ENCODE measurements around the gene COX8A. TPM values are rescaled to one million over a fixed set of nuclear protein-coding genes. Genes with fewer than 3 reads are reported as not detected.

Gene COX8A
- total RNA-seq, 1 experiment from 2014 or later = 448 TPM

DNA sequence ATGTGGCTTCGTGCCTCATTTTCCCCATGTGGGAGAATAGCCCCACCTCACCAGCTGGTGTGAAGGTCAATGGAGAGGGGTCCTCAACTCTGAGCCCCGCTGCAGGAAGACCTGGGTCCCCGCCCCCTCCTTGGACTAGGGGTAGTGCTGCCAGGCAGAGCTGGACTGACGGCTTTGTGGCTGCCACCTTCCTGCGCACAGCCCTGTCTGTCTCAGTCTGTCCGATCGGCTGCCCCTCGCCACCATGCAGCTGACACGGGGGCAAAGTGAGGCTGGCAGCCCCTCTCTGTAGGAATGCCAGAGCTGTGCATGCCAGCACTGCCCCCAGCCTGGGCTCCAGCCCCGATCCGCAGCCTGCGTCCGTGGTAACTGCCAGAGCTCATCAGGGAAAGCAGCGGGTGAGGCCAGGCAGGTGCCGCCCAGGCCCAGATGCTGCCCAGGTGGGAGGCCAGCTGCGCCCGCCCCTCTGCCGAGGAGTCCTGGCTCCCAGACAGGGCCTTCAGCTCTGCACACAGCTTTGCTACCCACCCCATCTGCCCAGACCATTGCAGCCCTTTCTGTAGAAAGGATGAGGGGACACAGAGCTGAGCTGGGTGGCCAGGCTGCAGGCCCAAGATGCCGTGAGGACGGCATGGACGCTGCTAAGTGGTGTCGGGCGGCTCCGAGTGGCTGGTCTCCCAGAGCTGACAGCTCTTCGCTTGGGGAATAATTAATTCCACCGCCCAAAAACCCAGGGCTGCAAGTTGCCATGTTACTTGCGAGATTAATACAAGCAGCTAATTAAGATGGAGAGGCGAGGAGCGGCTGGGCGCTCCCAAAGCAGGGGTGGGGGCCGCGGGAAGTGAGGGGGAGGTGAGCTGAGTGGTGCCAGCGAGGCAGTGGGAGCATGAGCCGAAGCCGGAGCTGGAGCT is 41.8 kb downstream of the COX8A start:
- Mint-ChIP-seq H3K27ac (ENCODE audit: unreplicated experiment) (no peak overlapping the region), H3K4me3 (ENCODE audit: unreplicated experiment) (no peak overlapping the region), H3K4me1 (ENCODE audit: low read depth, unreplicated experiment) (no peaks in the 10 kb centered on the region), H3K9me3 (ENCODE audit: unreplicated experiment) (no peaks in the 10 kb centered on the region), H3K36me3 (ENCODE audit: insufficient read depth, unreplicated experiment) (peaks cover 13% of the 10 kb centered on the region), H3K27me3 (ENCODE audit: insufficient read depth, unreplicated experiment) (no peaks in the 10 kb centered on the region)
- no peak overlapping the region for H3K4me3 ChIP-seq (ENCODE audit: low read depth, low read length)
- no peaks in the 10 kb centered on the region for H3K9me3 ChIP-seq
- POLR2A ChIA-PET = no interaction called here
- no peaks in the 10 kb centered on the region for H3K4me1 ChIP-seq
- BruUV-seq (replicated peaks) = no TSS peak
- no peak for TF ChIP-seq CTCF (IDR thresholded peaks at IDR 0.05; ENCODE audit: insufficient read depth in 1 of 2, low read depth in 1 of 2, low read length in 1 of 2, severe bottlenecking in 1 of 2, unreplicated experiment in 1 of 2)
- H3K27me3 ChIP-seq (replicated peaks; ENCODE audit: control insufficient read depth, insufficient read depth, low read length) = no peaks in the 10 kb centered on the region
- CTCF ChIA-PET = no interaction called here
- intact Hi-C loops (cut with micrococcal nuclease; ENCODE audit: unreplicated experiment) = no loop called here
- no peaks in the 10 kb centered on the region for H3K36me3 ChIP-seq (ENCODE audit: control insufficient read depth, insufficient read depth, low read length)
- no peak for DNase-seq

GRCh38 chr11:64017945-64018224 is 43.5 kb downstream of the COX8A start:
- ChIA-PET POLR2A (no interaction called here), CTCF (no interaction called here)
- H3K4me3 Mint-ChIP-seq (ENCODE audit: unreplicated experiment) = no peak overlapping the region
- H3K4me3 ChIP-seq (ENCODE audit: low read depth, low read length) = no peak overlapping the region
- TF ChIP-seq CTCF (IDR thresholded peaks at IDR 0.05; ENCODE audit: insufficient read depth in 1 of 2, low read depth in 1 of 2, low read length in 1 of 2, severe bottlenecking in 1 of 2, unreplicated experiment in 1 of 2) = no peak
- BruUV-seq (replicated peaks) = no TSS peak
- no peak for DNase-seq
- no peaks in the 10 kb centered on the region for H3K27me3 Mint-ChIP-seq (ENCODE audit: insufficient read depth, unreplicated experiment)
- no peaks in the 10 kb centered on the region for H3K4me1 Mint-ChIP-seq (ENCODE audit: low read depth, unreplicated experiment)
- H3K36me3 ChIP-seq (ENCODE audit: control insufficient read depth, insufficient read depth, low read length) = no peaks in the 10 kb centered on the region
- no peaks in the 10 kb centered on the region for H3K4me1 ChIP-seq
- peaks cover 7% of the 10 kb centered on the region for H3K36me3 Mint-ChIP-seq (ENCODE audit: insufficient read depth, unreplicated experiment)
- no peaks in the 10 kb centered on the region for H3K9me3 ChIP-seq
- intact Hi-C loops (cut with micrococcal nuclease; ENCODE audit: unreplicated experiment) = no loop called here
- no peaks in the 10 kb centered on the region for H3K27me3 ChIP-seq (replicated peaks; ENCODE audit: control insufficient read depth, insufficient read depth, low read length)
- H3K27ac Mint-ChIP-seq (ENCODE audit: unreplicated experiment) = no peak overlapping the region
- no peaks in the 10 kb centered on the region for H3K9me3 Mint-ChIP-seq (ENCODE audit: unreplicated experiment)

DNA sequence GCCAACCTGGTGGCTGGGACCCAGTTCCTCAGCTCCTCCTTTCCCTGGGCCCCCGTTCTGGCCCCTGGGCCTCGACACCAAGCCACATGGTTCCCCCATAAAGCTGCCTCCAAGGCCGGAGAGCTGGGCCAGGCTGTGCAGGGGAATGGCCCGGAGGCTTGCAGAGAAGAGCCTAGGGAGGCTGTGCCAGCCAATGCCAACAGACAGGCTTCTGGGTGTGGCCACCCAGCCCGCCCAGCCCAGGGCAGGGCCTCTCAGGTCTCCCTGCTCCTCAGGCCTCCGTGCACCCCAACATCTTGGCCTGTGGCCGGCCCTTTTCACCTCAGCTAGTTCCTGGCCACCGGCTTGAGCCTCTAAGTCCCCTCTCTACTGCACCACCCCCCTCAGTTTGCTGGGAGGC is 43.9 kb downstream of the COX8A start:
- BruUV-seq (replicated peaks) = no TSS peak
- CTCF ChIA-PET = no interaction called here
- no peak for TF ChIP-seq CTCF (IDR thresholded peaks at IDR 0.05; ENCODE audit: insufficient read depth in 1 of 2, low read depth in 1 of 2, low read length in 1 of 2, severe bottlenecking in 1 of 2, unreplicated experiment in 1 of 2)

More for the DNA sequence above, 43.9 kb downstream of the COX8A start:
- Histone ChIP-seq H3K4me3 (ENCODE audit: low read depth, low read length) (no peak overlapping the region), H3K9me3 (no peaks in the 10 kb centered on the region), H3K36me3 (ENCODE audit: control insufficient read depth, insufficient read depth, low read length) (no peaks in the 10 kb centered on the region), H3K27me3 (replicated peaks; ENCODE audit: control insufficient read depth, insufficient read depth, low read length) (no peaks in the 10 kb centered on the region), H3K4me1 (no peaks in the 10 kb centered on the region)
- POLR2A ChIA-PET = no interaction called here
- no peak for DNase-seq
- Mint-ChIP-seq H3K4me1 (ENCODE audit: low read depth, unreplicated experiment) (no peaks in the 10 kb centered on the region), H3K27me3 (ENCODE audit: insufficient read depth, unreplicated experiment) (no peaks in the 10 kb centered on the region), H3K27ac (ENCODE audit: unreplicated experiment) (no peak overlapping the region), H3K4me3 (ENCODE audit: unreplicated experiment) (no peak overlapping the region), H3K9me3 (ENCODE audit: unreplicated experiment) (no peaks in the 10 kb centered on the region), H3K36me3 (ENCODE audit: insufficient read depth, unreplicated experiment) (peaks cover 7% of the 10 kb centered on the region)
- intact Hi-C loops (cut with micrococcal nuclease; ENCODE audit: unreplicated experiment) = no loop called here
